Calu3 (cell line): ENCODE data around the gene ZFYVE28. TPM values are rescaled to one million over a fixed set of nuclear protein-coding genes. Genes with fewer than 3 reads are reported as not detected.

Source experiments
- BruUV-seq: library from RNA; stranded (reverse); fragments of 400-500 nt; replicated peaks from 2 replicates; lab custom pipeline; 2021; lab: Mats Ljungman, UMichigan
- CTCF ChIA-PET: fragments of 300-600 bp; sonication (Branson Sonifier 250); formaldehyde crosslinking; loops from one replicate; lab custom pipeline; 2022; ENCODE audit warnings: antibody characterized with exemption; lab: Charles Lee
- DNase-seq: peaks from one replicate; pipeline ENCODE4 v3.0.0; 2022
- H3K27ac Mint-ChIP-seq: one replicate; pipeline ENCODE4 v1.8.0; 2022; ENCODE audit warnings: mixed read lengths; ENCODE audit not compliant: unreplicated experiment
- H3K27me3 Mint-ChIP-seq: one replicate; pipeline ENCODE4 v1.8.0; 2022; ENCODE audit warnings: mixed read lengths; ENCODE audit not compliant: unreplicated experiment
- H3K36me3 Mint-ChIP-seq: one replicate; pipeline ENCODE4 v1.8.0; 2022; ENCODE audit warnings: mild to moderate bottlenecking, moderate library complexity, mixed read lengths; ENCODE audit not compliant: insufficient read depth, unreplicated experiment
- H3K4me1 Mint-ChIP-seq: one replicate; pipeline ENCODE4 v1.8.0; 2022; ENCODE audit warnings: mild to moderate bottlenecking, low read depth, mixed read lengths; ENCODE audit not compliant: unreplicated experiment
- H3K4me3 Mint-ChIP-seq: one replicate; pipeline ENCODE4 v1.8.0; 2022; ENCODE audit warnings: mild to moderate bottlenecking, low read depth, moderate library complexity, mixed read lengths; ENCODE audit not compliant: unreplicated experiment
- H3K9me3 Mint-ChIP-seq: one replicate; pipeline ENCODE4 v1.8.0; 2022; ENCODE audit warnings: low read depth, mixed read lengths; ENCODE audit not compliant: unreplicated experiment
- CTCF ChIP-seq: fragments of 200-600 bp; IDR thresholded peaks from one replicate; pipeline ENCODE4 v1.8.0; 2022; ENCODE audit warnings: antibody characterized with exemption; ENCODE audit not compliant: unreplicated experiment
- intact Hi-C: fragments of 100-400 bp; cut with micrococcal nuclease; formaldehyde crosslinking; loops from one replicate; pipeline ENCODE4 v1.10.0; 2022; ENCODE audit not compliant: unreplicated experiment
- total RNA-seq: library from RNA; stranded (reverse); gene quantifications from 2 replicates; pipeline ENCODE4 v1.2.3, GENCODE V29; 2022

The ZFYVE28 gene
- total RNA-seq, 1 experiment from 2014 or later = 1.2 TPM

GRCh38 chr4:2332976-2333319 is 85.5 kb downstream of the ZFYVE28 start:
- no peak for DNase-seq
- H3K36me3 Mint-ChIP-seq = peaks cover 14% of the 10 kb centered on the region
- no peak overlapping the region for H3K27ac Mint-ChIP-seq
- TF ChIP-seq CTCF = no peak
- H3K4me3 Mint-ChIP-seq = no peak overlapping the region
- BruUV-seq = no TSS peak
- H3K4me1 Mint-ChIP-seq = peaks cover 16% of the 10 kb centered on the region
- CTCF ChIA-PET = no interaction called here
- no peaks in the 10 kb centered on the region for H3K9me3 Mint-ChIP-seq
- peaks cover 13% of the 10 kb centered on the region for H3K27me3 Mint-ChIP-seq
- intact Hi-C loops = loop anchor here (10.0 kb wide), 1 partner anchor 48 kb away; no protein-coding TSS in a partner anchor

- DNase-seq = no peak
- Mint-ChIP-seq H3K4me3 (no peak overlapping the region), H3K4me1 (peaks cover 16% of the 10 kb centered on the region), H3K36me3 (peaks cover 14% of the 10 kb centered on the region), H3K27ac (no peak overlapping the region), H3K9me3 (no peaks in the 10 kb centered on the region), H3K27me3 (peaks cover 13% of the 10 kb centered on the region)
- intact Hi-C loops = loop anchor here (10.0 kb wide), 1 partner anchor 48 kb away; no protein-coding TSS in a partner anchor
- no TSS peak for BruUV-seq
- CTCF ChIA-PET = no interaction called here
- no peak for TF ChIP-seq CTCF
These were observed 86.1 kb downstream of the ZFYVE28 start for GRCh38 chr4:2332201-2332975.

- Mint-ChIP-seq H3K36me3 (peaks cover 14% of the 10 kb centered on the region), H3K27ac (no peak overlapping the region), H3K9me3 (no peaks in the 10 kb centered on the region), H3K27me3 (peaks cover 8% of the 10 kb centered on the region), H3K4me1 (peaks cover 16% of the 10 kb centered on the region), H3K4me3 (no peak overlapping the region)
- intact Hi-C loops = loop anchor here (10.0 kb wide), 1 partner anchor 47 kb away; no protein-coding TSS in a partner anchor
- no peak for TF ChIP-seq CTCF
- DNase-seq = no peak
- CTCF ChIA-PET = no interaction called here
- BruUV-seq = no TSS peak
These were observed 86.8 kb downstream of the ZFYVE28 start for GRCh38 chr4:2331519-2332200.

GRCh38 chr4:2331043-2331420 is 87.4 kb downstream of the ZFYVE28 start:
- H3K9me3 Mint-ChIP-seq = no peaks in the 10 kb centered on the region
- H3K27ac Mint-ChIP-seq = no peak overlapping the region
- CTCF ChIA-PET = no interaction called here
- H3K27me3 Mint-ChIP-seq = peaks cover 6% of the 10 kb centered on the region
- H3K4me3 Mint-ChIP-seq = no peak overlapping the region
- no peak for TF ChIP-seq CTCF
- no TSS peak for BruUV-seq
- H3K4me1 Mint-ChIP-seq = peaks cover 16% of the 10 kb centered on the region
- peaks cover 14% of the 10 kb centered on the region for H3K36me3 Mint-ChIP-seq
- no peak for DNase-seq
- intact Hi-C loops = loop anchor here (10.0 kb wide), 1 partner anchor 46 kb away; no protein-coding TSS in a partner anchor
